ENCODE measurements around the gene HHIPL1.

Gene HHIPL1

GRCh38 chr14:99686557-99687283 is 41.8 kb downstream of the HHIPL1 start:
- DNase-seq, result no peak
- Histone ChIP-seq H3K36me3 (no peaks in the 10 kb centered on the region), H3K9me3 (ENCODE audit: severe bottlenecking) (no peaks in the 10 kb centered on the region), H3K27ac (no peak overlapping the region), H3K27me3 (ENCODE audit: insufficient read depth, low read depth, severe bottlenecking) (no peaks in the 10 kb centered on the region), H3K4me3 (ENCODE audit: low read depth, low read length) (no peak overlapping the region)
- TF ChIP-seq, protein P1, sequence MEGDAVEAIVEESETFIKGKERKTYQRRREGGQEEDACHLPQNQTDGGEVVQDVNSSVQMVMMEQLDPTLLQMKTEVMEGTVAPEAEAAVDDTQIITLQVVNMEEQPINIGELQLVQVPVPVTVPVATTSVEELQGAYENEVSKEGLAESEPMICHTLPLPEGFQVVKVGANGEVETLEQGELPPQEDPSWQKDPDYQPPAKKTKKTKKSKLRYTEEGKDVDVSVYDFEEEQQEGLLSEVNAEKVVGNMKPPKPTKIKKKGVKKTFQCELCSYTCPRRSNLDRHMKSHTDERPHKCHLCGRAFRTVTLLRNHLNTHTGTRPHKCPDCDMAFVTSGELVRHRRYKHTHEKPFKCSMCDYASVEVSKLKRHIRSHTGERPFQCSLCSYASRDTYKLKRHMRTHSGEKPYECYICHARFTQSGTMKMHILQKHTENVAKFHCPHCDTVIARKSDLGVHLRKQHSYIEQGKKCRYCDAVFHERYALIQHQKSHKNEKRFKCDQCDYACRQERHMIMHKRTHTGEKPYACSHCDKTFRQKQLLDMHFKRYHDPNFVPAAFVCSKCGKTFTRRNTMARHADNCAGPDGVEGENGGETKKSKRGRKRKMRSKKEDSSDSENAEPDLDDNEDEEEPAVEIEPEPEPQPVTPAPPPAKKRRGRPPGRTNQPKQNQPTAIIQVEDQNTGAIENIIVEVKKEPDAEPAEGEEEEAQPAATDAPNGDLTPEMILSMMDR (IDR thresholded peaks at IDR 0.05; ENCODE audit: low read depth, low read length), result no peak

DNA sequence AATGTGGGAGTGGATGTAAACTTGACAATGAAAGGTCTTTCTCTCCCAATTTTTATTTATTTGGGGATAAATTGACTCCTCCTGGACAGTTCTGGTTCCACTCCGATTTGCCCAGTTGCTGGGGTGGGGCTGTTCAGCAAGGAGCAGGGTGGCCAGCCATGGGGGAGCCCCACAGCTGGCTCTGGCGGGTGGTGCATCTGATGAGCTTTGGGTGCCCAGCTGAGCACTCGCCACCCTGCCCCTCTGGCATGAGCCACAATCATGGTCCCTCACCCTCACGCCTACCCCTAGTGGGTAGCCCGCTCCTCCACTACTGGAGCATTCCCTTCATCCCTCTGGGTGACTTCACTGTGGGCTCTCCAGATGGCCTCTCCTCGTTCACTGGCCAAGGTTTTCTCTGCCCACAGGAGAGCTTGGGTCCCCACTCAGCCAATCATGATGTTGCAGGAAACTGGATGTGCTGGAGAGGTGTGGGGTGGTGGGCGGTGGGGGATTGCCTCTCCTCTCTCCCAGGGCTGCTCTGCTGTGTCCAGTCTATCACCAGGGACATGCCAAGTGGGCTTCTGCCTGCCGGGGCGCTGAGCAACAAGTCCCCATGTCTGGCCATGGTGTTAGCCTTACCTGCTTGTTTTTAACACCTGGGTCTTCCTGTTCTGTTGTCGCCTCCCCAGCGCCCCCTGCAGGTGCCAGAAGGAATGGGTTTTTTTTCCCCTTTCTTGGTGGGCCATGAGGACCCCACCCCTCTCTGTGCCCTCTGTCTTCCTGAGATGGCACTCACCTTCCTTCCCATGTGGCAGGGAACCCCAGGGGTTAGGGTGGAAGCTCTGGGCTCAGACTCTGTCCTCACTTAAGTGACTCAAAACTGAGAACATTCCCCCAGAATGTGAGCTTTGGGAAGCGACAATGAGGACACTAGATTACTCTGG is 42.6 kb downstream of the HHIPL1 start:
- TF ChIP-seq, protein P1 (IDR thresholded peaks at IDR 0.05; ENCODE audit: low read depth, low read length), result peak; percentile 79
- DNase-seq, result peak; percentile 38
- no peak overlapping the region for H3K27ac ChIP-seq
- H3K9me3 ChIP-seq (ENCODE audit: severe bottlenecking), result no peaks in the 10 kb centered on the region
- H3K27me3 ChIP-seq (ENCODE audit: insufficient read depth, low read depth, severe bottlenecking), result no peaks in the 10 kb centered on the region
- H3K36me3 ChIP-seq, result no peaks in the 10 kb centered on the region
- H3K4me3 ChIP-seq (ENCODE audit: low read depth, low read length), result no peak overlapping the region

DNA sequence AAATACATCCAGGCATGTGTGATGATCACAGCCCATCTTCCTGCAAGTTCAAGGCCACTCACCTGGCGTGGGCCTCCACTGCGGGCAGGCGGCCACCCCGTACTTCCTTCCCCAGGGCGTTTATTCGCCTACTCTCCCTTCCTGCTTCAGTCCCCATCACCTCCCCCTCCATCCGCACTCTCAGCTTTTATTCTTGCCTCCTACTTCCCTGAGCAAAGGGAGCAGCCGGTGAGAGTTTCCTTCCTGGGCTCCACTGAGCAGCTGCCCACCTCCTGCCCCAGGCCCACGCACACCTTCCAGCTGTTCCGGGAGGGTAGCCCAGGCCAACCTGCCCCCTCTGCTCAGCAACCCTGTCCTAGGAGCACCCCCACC is 43.3 kb downstream of the HHIPL1 start:
- Histone ChIP-seq H3K27me3 (ENCODE audit: insufficient read depth, low read depth, severe bottlenecking) (no peaks in the 10 kb centered on the region), H3K9me3 (ENCODE audit: severe bottlenecking) (no peaks in the 10 kb centered on the region), H3K36me3 (no peaks in the 10 kb centered on the region), H3K4me3 (ENCODE audit: low read depth, low read length) (no peak overlapping the region), H3K27ac (no peak overlapping the region)
- no peak for DNase-seq
- TF ChIP-seq, protein P1 (IDR thresholded peaks at IDR 0.05; ENCODE audit: low read depth, low read length), result no peak

GRCh38 chr14:99688629-99689028 is 43.7 kb downstream of the HHIPL1 start:
- H3K4me3 ChIP-seq (ENCODE audit: low read depth, low read length), result no peak overlapping the region
- no peaks in the 10 kb centered on the region for H3K9me3 ChIP-seq (ENCODE audit: severe bottlenecking)
- DNase-seq, result no peak
- TF ChIP-seq, protein P1 (IDR thresholded peaks at IDR 0.05; ENCODE audit: low read depth, low read length), result no peak
- no peak overlapping the region for H3K27ac ChIP-seq
- H3K27me3 ChIP-seq (ENCODE audit: insufficient read depth, low read depth, severe bottlenecking), result no peaks in the 10 kb centered on the region
- no peaks in the 10 kb centered on the region for H3K36me3 ChIP-seq

GRCh38 chr14:99689266-99690236 is 44.6 kb downstream of the HHIPL1 start:
- no peaks in the 10 kb centered on the region for H3K27me3 ChIP-seq (ENCODE audit: insufficient read depth, low read depth, severe bottlenecking)
- no peak overlapping the region for H3K27ac ChIP-seq
- no peak overlapping the region for H3K4me3 ChIP-seq (ENCODE audit: low read depth, low read length)
- DNase-seq, result no peak
- H3K9me3 ChIP-seq (ENCODE audit: severe bottlenecking), result no peaks in the 10 kb centered on the region
- TF ChIP-seq, protein P1 (IDR thresholded peaks at IDR 0.05; ENCODE audit: low read depth, low read length), result no peak
- no peaks in the 10 kb centered on the region for H3K36me3 ChIP-seq

Data from WERI-Rb-1 (cell line).